Amniotic stem cell (primary cell): ENCODE results near the gene VPS52.

Experiments used
- DNase-seq: peaks from one replicate; lab custom pipeline; 2025; lab: John Stamatoyannopoulos, UW

Gene VPS52, protein sequence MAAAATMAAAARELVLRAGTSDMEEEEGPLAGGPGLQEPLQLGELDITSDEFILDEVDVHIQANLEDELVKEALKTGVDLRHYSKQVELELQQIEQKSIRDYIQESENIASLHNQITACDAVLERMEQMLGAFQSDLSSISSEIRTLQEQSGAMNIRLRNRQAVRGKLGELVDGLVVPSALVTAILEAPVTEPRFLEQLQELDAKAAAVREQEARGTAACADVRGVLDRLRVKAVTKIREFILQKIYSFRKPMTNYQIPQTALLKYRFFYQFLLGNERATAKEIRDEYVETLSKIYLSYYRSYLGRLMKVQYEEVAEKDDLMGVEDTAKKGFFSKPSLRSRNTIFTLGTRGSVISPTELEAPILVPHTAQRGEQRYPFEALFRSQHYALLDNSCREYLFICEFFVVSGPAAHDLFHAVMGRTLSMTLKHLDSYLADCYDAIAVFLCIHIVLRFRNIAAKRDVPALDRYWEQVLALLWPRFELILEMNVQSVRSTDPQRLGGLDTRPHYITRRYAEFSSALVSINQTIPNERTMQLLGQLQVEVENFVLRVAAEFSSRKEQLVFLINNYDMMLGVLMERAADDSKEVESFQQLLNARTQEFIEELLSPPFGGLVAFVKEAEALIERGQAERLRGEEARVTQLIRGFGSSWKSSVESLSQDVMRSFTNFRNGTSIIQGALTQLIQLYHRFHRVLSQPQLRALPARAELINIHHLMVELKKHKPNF

DNA sequence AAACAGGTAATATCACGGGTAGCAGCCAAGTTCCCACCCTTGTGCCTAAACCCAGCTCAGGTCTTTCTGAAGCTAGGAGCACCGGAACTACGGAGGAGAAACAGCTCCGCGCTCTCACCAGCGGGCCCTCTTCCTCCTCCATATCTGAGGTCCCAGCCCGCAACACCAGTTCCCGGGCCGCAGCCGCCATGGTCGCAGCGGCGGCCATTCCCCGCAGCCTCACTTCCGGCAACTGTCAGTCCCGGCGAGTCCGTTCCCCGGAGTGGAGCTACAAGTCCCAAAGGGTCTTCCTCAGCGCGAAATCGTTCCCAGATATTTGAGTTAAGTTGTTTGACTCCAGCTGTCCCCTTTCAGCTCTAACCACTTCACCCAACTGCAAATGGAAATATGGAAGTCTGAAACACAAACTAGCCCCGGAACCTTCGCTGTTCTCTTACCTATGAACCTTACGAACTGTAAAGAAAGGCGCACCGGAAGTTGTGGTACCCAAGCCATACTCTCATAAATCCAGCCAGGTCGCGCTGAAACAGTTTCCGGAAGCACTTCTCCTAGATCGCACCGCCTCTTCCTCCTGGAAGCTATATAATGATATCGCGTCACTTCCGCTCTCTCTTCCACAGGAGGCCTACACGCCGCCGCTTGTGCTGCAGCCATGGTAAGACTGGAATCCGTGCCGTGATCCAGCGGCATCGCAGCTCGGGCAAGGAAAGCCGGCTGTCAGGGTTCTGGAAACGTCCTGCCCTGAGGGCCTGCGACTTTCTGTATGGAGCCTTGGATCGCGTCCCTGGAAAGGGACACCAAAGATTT, at the start of gene VPS52, which contains the start of gene RPS18:
Gene VPS52 (minus strand): TSS at position 409 of the 807 bp plus-strand sequence. CDS start 201 bp downstream, at position 208.
Gene RPS18 (plus strand): TSS at position 608 of the 807 bp plus-strand sequence. CDS start 45 bp downstream, at position 653.
- DNase-seq, result peak; percentile 100

DNA sequence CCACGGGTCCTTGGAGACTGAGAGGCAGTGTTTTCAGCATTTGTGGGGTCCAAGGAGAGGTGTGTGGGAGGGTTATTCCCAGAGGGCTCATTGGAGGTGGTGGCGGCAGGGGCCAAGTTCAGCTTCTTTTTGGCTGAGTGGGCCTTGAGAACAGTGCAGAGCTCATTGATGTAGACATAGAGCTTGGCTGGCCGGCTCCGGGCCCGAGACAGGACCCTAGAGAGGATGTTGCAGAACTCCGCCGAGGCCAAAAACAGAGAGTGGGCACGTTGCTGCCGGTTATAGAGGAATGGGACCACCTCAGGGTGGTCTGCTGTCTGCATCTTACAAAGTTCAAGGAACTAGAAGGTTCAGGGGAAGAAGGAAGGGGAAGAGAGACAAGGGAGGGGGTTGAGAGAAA, 49.6 kb upstream of the VPS52 start:
- no peak for DNase-seq

DNA sequence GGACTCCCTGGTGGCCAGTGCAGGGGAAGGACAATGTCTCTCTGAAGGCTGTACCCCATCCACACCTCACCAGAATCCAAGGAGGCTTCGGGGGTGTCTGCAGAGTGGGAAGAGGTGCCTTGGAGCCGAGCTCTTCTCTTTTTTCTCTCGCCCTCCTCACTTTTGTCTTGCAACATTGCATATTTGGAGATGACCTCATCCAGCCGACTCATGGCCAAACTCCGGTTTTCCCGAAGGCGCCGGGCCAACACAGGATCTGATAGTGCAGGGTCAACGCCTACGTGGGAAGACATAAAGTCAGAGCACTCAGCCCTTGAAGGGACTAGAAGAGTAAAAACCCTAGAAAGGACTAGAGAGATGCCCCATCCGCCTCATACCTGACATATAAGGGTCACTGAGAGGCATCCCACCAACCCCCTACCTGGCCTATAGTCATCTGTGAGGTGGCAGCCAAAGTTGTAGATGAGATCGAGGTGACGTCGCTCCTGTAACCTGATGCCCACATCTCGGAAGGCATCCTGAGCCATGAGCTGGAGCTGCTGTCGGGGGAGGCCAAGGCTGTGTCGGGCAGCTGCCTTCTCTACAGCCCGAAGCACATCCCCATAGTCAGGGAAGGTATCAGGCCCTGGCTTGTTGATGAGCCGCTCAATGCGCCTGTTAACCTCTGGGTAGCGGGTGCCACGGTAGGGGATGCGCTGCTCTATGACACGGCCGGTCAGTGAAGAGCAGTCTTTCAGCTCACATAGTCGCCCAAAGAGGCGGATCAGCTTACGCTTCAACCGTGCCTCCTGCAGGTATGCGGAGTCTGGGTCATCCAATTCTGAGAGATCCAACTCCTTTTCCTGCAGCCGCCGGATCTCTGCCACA, 48.9 kb upstream of the VPS52 start:
- peak; percentile 76 for DNase-seq

DNA sequence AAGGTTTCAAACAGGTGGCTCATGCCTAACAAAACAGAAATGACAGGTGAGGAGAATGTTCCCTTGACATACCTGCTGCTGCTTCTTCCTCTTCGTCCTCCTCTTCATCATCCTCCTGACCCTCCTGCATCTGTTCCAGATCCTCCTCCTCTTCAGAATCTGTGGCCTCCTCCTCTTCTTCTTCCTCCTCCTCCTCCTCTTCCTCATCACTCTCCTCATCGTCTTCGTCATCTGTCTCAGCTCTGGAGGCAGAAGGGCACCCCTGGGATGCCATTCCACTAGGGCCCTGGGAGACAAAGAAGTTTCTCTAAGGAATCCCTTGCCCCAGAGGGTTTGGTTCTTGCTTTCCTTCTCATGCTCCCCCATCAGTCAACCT, 48.3 kb upstream of the VPS52 start:
- DNase-seq, result no peak

DNA sequence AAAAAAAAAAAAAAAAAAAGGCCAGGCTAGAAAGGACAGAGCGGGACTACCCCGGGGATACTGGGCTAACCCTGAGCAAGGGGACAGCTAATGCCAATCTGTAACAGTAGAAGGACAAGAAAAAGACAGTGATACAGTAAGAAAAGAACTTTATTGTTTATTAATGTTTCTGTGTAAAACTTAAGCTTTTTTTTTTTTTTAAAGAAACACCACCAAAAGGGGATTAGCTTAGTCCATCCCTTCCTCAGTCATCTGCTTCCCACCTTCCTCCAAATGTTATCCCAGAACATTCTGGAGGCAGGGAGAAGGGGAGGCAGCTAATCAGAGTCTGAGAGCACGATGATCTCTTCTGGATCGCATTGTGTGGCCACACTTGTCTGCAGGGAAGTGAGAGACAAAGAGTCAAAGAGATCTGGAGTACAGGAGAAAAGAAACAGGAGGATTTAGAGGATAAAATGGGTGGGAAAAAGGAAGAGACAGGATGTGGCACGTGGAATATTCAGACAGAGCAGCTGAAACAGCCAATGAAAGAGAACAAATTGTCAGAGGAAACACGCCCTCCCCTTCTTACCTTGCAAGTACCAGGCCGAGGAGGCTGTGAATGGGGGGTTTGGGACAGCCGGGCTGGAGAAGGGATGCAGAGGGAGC, 46.9 kb upstream of the VPS52 start:
- DNase-seq, result no peak

DNA sequence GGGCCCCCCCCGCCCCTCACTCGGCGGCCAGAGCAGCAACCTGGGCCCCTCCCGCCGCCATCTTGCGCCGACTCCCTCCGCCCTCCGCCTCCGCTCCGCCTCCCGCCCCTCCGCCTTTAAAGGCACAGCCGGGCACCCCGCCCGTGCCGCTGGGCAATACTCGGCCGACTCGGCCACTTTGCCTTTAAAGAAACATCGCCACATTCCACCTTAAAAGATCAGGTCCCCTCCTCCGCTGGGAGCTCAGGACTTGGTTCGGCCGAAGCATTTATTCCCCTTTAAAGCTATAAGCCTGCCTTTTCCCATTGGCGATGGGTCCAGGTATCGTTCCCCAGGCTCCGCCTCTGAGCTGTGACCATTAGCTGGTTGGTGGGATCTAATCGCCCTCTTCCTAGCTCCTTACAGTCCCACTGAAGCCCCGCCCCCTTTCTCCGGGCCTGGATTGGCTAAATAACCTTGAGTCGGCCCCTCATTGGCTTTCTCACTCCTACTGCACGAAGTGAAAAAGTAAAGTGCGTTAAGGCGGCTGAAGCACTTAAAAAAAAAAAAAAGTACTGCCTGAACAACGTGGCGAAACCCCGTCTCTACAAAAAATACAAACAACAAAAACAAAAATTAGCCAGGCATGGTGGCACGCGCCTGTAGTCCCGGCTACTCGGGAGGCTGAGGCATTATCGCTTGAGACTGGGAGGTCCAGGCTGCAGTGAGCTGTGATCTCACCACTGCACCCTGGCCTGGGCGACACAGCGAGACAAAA, 46.2 kb upstream of the VPS52 start, which contains the start of gene ZBTB22:
Gene ZBTB22 (minus strand): TSS at position 76 of the 757 bp plus-strand sequence. CDS start 828 bp downstream, outside the sequence.
- DNase-seq, result peak; percentile 99

DNA sequence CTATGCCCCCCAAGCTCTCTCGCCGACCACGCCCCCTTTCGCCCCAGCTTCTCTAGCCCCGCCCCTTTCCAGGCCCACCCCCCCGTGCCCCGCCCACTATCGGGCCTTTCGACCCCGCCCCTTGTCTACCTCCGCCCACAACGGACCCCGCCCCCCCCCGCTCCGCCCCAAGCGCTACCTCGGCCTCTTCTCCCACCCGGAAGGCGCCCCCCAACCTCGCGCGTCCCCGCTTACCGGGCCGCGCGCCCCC, 45.7 kb upstream of the VPS52 start:
- no peak for DNase-seq

DNA sequence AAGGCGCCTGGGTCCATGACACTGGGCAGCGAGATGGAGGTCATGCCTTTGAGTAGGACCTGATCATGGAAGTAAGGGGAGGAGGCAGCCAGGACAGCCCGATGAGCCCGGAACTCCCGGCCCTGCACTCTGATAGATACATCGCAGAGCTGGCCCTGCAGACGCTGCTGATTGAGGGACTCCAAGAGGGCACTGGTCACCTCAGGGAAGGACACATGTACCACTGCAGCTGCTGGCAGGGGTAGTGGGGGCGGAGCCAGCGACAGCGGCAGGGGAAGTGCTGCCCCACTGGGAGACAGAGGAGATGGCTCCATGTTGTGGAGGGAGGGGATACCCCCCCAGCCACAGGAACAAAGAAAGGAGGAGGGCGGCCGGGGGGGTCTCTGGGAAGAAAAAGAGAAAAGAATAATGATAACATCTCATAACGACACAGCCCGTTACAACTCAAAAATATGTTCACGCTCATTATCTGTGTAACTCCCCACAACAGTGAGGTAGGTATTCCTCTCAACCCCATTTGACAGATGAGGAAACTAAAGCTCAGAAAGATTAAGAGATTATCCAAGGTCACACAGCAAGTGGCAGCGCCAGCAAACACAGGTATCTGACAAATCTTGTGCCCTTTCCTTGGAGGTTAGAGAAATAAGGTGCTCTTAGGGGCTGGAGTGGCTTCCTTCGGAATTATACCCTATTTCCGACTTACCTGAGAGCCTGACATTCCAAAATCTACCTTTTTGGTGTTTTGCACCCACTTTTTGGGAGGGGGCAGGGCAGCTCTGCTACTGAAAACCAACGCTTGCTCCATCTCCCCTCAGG, 45.1 kb upstream of the VPS52 start:
- DNase-seq, result no peak

DNA sequence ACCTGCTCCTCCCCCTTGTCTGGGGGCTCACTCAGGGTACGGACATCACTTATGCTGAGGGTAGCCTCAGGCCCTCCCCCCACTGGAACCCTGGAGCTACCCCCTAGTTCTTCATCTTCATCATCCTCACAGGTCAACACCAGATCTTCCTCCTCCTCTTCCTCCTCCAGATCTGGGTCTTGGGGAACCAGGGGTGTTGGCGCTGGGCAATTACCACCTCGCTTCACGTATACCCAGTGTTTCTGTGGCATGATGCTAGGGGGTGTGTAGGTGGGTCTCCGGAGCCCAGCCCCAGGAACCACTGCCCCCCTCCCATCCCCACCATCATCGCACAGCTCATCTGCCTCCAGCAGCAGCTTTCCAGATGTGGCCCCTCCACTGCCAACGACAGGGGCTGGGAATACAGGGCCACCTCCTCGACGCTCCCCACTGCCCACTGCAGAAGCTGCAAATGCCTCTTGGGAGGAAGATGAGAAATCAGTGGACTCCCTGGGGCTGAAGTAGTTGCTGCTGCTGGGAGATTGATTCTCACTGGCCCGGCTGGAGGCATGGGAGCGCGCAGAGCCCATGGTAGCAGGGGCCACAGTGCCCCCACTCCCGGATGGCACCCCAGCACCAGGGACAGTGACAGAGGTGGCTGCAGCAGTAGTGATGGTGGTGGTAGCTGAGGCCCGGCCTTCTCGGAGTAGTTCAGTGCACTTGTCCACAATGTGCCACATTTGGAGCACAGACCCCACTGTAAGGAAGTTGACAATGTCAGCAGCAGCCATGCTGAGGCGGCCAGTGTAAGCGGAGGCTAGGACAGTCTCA, 44.3 kb upstream of the VPS52 start:
- DNase-seq, result no peak

DNA sequence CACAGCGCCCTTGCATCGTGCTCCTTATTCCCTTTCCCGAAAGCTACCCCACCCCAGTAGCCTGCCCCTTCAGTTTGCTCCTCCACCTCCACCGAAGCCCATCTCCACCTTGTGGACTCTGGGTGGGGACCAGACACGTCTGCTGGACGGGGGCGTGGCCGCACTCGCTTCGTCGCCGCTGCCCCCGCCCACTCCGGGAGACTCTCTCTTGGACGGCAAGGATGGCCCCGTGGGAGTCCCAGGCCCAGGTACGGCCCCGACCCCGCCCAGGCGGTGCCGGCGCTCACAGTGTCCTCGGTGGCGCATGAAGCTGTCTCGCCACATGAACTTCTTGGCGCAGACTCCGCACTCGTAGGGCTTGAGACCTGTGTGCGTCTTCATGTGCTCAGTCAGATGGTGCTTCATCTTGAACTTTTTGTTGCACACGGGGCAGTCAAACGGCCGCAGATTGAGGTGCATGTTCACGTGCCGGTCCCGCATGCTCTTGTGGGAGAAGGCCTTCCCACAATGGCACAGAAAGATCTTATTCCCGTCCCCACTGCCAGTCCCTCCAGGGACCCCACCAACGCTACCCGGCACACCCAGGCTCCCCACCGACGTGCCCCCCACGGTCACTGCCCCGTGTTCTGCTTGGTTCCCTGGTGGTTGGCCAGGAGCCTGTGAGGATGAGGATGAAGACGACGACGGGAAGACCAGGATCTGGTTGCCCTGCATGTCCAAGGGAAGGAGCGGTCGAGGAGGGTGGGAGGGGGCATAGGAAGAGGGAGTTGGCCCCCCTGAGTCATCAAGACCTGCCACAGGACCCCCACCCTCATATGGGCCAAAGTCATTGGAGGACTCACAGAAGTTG, 43.5 kb upstream of the VPS52 start:
- no peak for DNase-seq

DNA sequence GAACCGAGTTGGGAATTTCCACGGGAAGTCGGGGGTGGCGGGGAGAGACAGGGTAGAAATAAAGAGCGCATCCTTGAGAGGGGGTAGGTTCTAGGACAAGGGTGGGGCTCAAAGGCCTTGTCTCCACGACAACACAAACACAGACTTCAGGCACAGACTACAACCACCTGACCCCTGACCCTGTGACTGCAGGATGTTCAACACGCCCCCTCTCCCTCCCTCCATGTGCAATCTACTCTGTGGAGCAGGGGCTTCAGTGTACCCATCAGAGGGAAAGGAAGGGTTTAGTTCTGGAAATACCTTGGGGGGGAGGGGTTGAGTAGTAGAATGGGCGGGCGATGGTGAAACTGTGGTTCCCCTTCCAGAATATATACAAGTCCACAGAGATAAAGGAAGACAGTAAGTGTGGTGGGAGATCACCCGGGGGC, 42.9 kb upstream of the VPS52 start:
- DNase-seq, result peak; percentile 68

DNA sequence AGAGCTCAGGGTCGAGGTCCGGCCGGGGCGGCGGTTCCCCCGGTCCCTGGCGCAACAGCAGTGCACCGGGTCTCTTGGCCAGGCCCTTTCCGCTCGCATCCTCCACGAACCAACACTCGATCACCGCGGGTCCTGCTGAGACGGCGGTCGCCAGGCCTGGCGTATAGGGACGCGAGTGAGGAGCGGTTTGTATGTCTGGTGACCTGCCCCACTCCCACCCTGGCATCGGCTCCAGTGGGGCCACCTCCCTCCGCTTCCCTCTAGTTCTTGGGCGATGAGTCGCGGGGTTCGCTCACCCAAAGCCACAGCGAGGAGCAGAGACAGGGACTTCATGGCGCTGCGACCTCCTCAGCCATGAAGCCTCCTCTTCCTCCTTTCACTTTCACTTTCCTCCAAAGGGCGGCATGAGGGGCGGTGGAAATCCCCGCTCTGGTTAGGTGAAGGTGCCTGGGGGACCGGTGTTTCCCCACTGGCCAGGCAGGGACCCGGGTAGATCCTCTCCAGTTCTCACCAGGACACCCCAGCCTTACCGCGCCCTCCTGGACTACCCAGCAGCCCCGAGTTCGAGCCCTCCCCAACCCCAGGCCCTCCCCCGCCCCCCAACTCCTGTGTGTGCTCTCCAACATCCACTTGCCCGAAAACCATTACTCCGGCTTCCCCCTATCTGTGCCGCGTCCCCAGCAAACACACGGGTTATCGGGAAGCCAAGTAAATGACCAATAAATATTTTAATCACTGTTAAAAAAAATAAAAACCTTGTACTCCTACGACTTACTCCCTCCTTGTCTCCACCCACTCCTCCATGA, 42.2 kb upstream of the VPS52 start, which contains the start of gene TAPBP:
Gene TAPBP (minus strand): TSS at position 370 of the 806 bp plus-strand sequence. CDS start 37 bp downstream, at position 333.
- DNase-seq, result no peak

DNA sequence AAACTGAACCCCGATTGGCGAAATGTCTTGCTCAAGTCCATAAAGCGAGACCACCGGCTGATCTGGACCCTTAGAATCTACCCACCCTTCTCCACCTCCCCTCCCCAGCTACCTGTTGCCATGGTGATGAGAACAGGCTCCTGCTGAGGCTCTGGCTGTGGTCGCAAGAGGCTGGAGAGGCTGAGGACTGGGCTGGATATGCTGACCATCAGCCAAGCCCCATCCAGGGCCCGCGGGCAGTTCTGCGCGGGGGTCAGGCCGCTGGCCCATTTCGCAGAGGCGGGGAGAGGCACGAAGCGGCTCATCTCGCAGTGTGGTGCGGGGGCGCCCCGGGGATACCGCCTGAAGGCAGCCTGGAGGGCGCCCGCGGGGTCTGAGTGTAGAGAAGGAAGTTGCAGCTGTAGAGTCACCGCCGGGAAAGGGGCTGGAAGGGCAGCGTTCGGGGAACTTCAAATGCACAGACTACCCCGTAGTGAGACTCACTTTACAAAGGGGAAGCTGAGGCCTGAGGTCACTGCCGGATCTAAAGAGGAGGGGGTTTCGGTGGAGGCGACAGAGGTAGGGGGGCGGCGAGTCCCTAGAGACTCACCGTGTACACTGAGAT, 41.5 kb upstream of the VPS52 start:
- DNase-seq, result no peak

DNA sequence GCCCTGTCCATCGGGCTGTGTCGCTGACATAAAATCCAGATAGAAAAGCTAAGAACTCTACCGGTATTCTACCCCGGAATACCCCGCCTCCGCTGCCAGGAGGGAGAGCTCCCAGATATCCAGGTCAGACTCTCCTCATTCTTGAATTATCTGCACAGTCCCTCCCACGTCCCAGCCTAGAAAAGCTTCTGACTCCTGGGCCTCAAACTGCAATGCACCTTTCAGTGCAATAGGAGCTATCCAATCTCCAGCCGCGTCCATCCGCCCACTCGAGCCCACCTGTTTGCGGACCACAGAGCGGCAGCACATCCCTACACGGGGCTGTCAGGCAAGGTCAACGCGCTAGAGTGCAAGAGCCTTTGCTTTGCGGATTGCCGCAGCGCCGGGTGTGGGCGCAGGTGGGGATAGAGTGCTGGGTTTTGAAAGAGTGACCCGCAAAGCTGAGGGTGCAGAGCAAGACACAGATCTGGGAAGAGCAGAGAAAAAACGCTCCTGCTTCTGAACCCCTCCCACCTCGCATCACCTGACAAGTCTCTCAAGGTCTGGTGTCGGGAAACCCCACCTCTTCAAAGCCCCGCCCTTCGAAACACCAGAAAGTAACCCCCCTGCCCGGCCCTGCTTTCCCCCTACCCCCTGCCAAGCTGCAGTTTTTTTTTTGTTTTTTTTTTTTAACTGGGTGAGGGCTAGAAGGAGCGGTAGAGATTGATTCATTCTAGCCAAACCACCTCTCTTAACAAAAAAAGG, 40.9 kb upstream of the VPS52 start:
- DNase-seq, result no peak

DNA sequence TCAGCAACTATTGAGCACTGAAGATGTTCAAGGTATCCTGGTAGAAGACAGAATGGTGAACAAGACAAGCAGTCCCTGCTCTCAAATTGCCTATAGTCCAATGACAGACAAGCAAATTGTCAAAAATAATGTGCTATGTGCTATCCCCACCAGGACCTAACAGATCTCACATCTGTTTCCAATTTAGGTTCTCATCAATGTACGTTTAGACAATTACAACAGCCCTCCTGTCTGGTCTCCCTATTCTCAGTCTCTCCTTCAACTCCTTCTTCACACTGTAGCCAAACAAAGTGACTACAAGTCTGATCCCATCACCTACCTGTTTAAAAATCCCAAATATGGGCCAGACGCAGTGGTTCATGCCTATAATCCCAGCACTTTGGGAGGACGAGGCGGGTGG, 34.7 kb upstream of the VPS52 start:
- no peak for DNase-seq
